ENCODE data around the gene SERAC1. TPM values are rescaled to one million over a fixed set of nuclear protein-coding genes. Genes with fewer than 3 reads are reported as not detected.
A peak's percentile ranks its signal among the peaks of the same experiment; 100 is the strongest.

SERAC1 gene
- polyA plus RNA-seq, 3 donors: 4.3 to 5.1 (median 4.4) TPM

- no peak overlapping the region for H2AFZ ChIP-seq (ENCODE audit: insufficient read depth, low read depth, low read length, poor library complexity, severe bottlenecking)
- Mint-ChIP-seq H3K4me3 (no peak overlapping the region), H3K27ac (no peak overlapping the region), H3K36me3 (peaks cover 7 to 22% of the 10 kb centered on the region in 2 donors), H3K9me3 (peaks cover 0 to 1% (median 0%) of the 10 kb centered on the region in 7 donors), H3K4me1 (no peaks in the 10 kb centered on the region), H3K27me3 (ENCODE audit: low read depth in 3 of 3) (no peaks in the 10 kb centered on the region)
- H4K20me1 ChIP-seq (ENCODE audit: insufficient read depth, low read length): no peaks in the 10 kb centered on the region
- no CpG with 5 or more reads among the region's 1 CpG for WGBS (ENCODE audit: insufficient coverage)
- H3K27ac ChIP-seq (ENCODE audit: low read depth in 1 of 2, low read length in 2 of 2): no peak overlapping the region
- peaks cover 5 to 13% of the 10 kb centered on the region in 2 donors for H3K36me3 ChIP-seq (replicated peaks in 1 of 2; ENCODE audit: control insufficient read depth in 1 of 2, insufficient read depth in 2 of 2, low read length in 2 of 2)
- H3K4me1 ChIP-seq (ENCODE audit: control insufficient read depth in 1 of 2, insufficient read depth in 2 of 2, low read length in 2 of 2): no peaks in the 10 kb centered on the region
- no peaks in the 10 kb centered on the region for H3K79me2 ChIP-seq (ENCODE audit: insufficient read depth, low read length)
- DNase-seq: peak; percentile 15 to 45 (median 38)
- no peak overlapping the region for H3K9ac ChIP-seq (ENCODE audit: insufficient read depth, low read length, poor library complexity, severe bottlenecking)
- no peaks in the 10 kb centered on the region for H3K9me3 ChIP-seq (replicated peaks in 1 of 2; ENCODE audit: control insufficient read depth in 1 of 2, insufficient read depth in 1 of 2, low read length in 2 of 2)
- H3K27me3 ChIP-seq (ENCODE audit: control insufficient read depth in 2 of 2, insufficient read depth in 2 of 2, low read length in 2 of 2): no peaks in the 10 kb centered on the region
- H3K4me2 ChIP-seq (replicated peaks; ENCODE audit: extremely low read depth, low read length, poor library complexity, severe bottlenecking): no peak overlapping the region
- TF ChIP-seq, protein P1, sequence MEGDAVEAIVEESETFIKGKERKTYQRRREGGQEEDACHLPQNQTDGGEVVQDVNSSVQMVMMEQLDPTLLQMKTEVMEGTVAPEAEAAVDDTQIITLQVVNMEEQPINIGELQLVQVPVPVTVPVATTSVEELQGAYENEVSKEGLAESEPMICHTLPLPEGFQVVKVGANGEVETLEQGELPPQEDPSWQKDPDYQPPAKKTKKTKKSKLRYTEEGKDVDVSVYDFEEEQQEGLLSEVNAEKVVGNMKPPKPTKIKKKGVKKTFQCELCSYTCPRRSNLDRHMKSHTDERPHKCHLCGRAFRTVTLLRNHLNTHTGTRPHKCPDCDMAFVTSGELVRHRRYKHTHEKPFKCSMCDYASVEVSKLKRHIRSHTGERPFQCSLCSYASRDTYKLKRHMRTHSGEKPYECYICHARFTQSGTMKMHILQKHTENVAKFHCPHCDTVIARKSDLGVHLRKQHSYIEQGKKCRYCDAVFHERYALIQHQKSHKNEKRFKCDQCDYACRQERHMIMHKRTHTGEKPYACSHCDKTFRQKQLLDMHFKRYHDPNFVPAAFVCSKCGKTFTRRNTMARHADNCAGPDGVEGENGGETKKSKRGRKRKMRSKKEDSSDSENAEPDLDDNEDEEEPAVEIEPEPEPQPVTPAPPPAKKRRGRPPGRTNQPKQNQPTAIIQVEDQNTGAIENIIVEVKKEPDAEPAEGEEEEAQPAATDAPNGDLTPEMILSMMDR (IDR thresholded peaks at IDR 0.05): peak; percentile 70
- no peak overlapping the region for H3K4me3 ChIP-seq (replicated peaks in 1 of 3; ENCODE audit: low read depth in 2 of 3, low read length in 3 of 3)
- intact Hi-C loops (cut with micrococcal nuclease): no loop called here
These were observed 36.1 kb downstream of the SERAC1 start for GRCh38 chr6:158131926-158132325.

DNA sequence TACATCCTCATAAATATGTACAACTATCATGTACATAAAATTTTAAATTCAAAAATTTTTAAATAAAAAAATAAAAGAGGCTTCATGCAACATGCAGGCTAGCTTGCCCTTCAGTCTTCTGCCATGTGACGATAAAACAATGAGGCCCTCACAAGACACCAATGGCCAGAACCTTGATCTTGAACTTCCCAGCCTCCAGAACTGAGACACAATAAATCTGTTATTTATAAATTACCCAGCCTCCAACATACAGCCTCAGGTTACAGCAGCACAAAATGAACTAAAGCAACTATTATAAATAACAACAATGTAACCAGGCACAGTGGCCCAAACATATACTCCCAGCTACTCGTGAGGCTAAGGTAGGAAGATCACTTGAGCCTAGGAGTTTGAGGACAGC lies 42.8 kb downstream of the SERAC1 start:
- DNase-seq: no peak
- 100% methylated on average over 1 of the region's 2 CpGs for WGBS (ENCODE audit: insufficient coverage)
- no peaks in the 10 kb centered on the region for H3K9me3 ChIP-seq (replicated peaks in 1 of 2; ENCODE audit: control insufficient read depth in 1 of 2, insufficient read depth in 1 of 2, low read length in 2 of 2)
- no peak overlapping the region for H2AFZ ChIP-seq (ENCODE audit: insufficient read depth, low read depth, low read length, poor library complexity, severe bottlenecking)
- H3K4me1 Mint-ChIP-seq: no peaks in the 10 kb centered on the region
- peak overlapping the region in 1 of 7 donors; percentile 57 for H3K27ac Mint-ChIP-seq
- H3K36me3 ChIP-seq (replicated peaks in 1 of 2; ENCODE audit: control insufficient read depth in 1 of 2, insufficient read depth in 2 of 2, low read length in 2 of 2): peaks cover 7 to 49% of the 10 kb centered on the region in 2 donors
- no peaks in the 10 kb centered on the region for H3K27me3 Mint-ChIP-seq (ENCODE audit: low read depth in 3 of 3)
- H3K4me3 Mint-ChIP-seq: no peak overlapping the region
- H3K4me1 ChIP-seq (ENCODE audit: control insufficient read depth in 1 of 2, insufficient read depth in 2 of 2, low read length in 2 of 2): no peaks in the 10 kb centered on the region
- peaks cover 31 to 50% of the 10 kb centered on the region in 2 donors for H3K36me3 Mint-ChIP-seq
- H3K27me3 ChIP-seq (ENCODE audit: control insufficient read depth in 2 of 2, insufficient read depth in 2 of 2, low read length in 2 of 2): no peaks in the 10 kb centered on the region
- no peaks in the 10 kb centered on the region for H4K20me1 ChIP-seq (ENCODE audit: insufficient read depth, low read length)
- no peak overlapping the region for H3K4me2 ChIP-seq (replicated peaks; ENCODE audit: extremely low read depth, low read length, poor library complexity, severe bottlenecking)
- H3K9me3 Mint-ChIP-seq: peaks cover 0 to 2% (median 0%) of the 10 kb centered on the region in 7 donors
- TF ChIP-seq, protein P1 (IDR thresholded peaks at IDR 0.05): no peak
- intact Hi-C loops (cut with micrococcal nuclease): no loop called here
- no peak overlapping the region for H3K4me3 ChIP-seq (replicated peaks in 1 of 3; ENCODE audit: low read depth in 2 of 3, low read length in 3 of 3)
- no peak overlapping the region for H3K9ac ChIP-seq (ENCODE audit: insufficient read depth, low read length, poor library complexity, severe bottlenecking)
- H3K27ac ChIP-seq (ENCODE audit: low read depth in 1 of 2, low read length in 2 of 2): no peak overlapping the region
- H3K79me2 ChIP-seq (ENCODE audit: insufficient read depth, low read length): no peaks in the 10 kb centered on the region

Data from CD14-positive monocyte (primary cell).